ENCODE results near the gene REV3L.

DNA sequence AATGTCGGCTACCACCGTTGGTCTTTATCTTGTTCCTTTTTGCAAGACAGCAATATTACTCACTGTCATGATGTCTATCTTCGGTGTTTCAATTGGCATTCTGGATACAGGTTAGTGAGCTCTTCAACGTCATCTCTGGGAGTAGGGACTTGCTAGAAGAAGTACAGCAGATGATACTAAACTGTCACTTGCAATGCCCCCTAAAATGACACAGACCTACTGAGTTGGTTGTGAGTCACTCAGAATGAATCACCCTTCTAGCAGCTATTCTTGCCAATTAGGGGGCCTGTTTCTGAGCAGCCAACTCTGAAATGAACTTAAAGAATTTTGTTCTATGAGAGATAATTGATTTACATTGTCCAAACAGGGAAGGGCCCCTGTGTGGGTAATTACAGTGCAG is 219.2 kb downstream of the REV3L start:
- TF ChIP-seq GABPA (IDR thresholded peaks at IDR 0.05 in 1 of 2, conservative IDR thresholded peaks at IDR 0.05 in 1 of 2) = no peak
- no peak for TF ChIP-seq EGR1 (IDR thresholded peaks at IDR 0.05; ENCODE audit: low read depth in 2 of 2)
